ENCODE results near the gene RAPGEF5.

DNA sequence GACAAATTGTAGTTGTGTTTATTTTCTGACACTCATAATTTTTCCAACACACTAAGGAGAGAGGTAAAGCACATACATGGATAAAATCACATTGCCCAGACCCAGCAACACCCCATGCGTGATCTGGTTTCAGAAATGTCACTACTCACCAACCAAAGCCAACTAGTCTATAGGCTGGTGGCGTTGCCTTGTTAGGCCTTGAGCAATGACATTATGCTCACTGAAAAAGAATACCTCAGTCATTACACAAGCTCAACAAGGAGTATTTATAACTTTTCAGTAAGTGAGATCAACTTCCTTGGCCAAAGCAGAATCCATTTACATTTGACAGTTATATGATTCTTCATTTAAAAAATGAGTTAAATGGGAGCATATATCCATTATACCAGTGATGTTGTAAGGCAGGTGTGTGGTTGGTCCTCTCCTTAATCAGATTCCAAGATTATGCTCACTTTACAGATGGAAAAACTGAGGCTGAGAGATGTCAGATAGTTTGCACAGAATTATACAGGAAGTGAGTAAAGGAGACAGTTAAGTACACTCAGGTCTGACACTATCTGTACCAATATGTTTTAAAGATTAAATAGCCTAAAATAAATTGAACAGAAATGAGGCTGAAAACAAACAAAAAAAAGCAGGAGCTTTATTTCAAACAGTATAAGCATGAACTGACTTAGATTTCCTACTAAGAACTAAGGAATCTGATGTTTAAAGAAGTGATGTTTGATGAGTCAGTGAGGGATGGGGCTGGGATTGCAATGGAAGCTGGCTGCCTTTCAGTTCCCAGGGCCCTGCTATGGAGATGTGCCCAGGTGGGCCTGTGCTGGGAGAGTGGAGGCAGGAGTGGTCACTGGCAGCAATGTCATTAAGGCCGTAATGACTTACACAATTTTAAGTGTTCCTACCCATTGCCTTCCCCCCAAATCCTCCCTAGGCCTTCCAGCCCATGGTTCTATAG lies 118.3 kb downstream of the RAPGEF5 start:
- TF ChIP-seq YY1 (IDR thresholded peaks at IDR 0.05; ENCODE audit: insufficient read depth, insufficient read length) (no peak), SUZ12 (IDR thresholded peaks at IDR 0.05; ENCODE audit: extremely low read depth, insufficient read depth, insufficient read length) (no peak), ZNF274 (IDR thresholded peaks at IDR 0.05; ENCODE audit: low read depth, low read length) (no peak)

All from NT2/D1 (cell line).